GM18873 (cell line): ENCODE measurements around the gene CD300H.

Source experiments
- ATAC-seq: cut with Tn5 transposase; IDR thresholded peaks from one replicate; pipeline ENCODE4 v1.9.1; 2021; ENCODE audit warnings: mild to moderate bottlenecking, moderate library complexity, moderate number of reproducible peaks; ENCODE audit not compliant: unreplicated experiment, low FRiP score

The CD300H gene

DNA sequence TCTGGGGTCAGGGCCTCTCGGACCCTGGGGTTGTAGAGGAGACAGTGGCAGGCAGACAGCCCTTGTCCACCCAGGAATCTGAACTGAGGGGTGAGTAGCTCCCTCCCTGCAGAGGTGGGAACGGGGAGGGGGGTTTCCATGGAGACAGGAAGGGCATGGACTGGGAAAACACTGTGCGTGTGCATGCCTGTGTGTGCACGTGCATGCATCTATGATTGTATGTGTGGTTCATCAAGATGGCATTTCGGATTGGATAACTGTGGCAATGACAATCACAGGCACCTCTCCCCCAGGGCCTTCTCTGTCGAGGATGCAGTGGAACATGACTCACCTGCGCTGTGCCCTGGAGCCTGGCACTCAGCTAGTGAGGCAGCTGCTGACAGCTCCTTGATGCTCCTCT lies 15.3 kb downstream of the CD300H start:
- no peak for ATAC-seq

DNA sequence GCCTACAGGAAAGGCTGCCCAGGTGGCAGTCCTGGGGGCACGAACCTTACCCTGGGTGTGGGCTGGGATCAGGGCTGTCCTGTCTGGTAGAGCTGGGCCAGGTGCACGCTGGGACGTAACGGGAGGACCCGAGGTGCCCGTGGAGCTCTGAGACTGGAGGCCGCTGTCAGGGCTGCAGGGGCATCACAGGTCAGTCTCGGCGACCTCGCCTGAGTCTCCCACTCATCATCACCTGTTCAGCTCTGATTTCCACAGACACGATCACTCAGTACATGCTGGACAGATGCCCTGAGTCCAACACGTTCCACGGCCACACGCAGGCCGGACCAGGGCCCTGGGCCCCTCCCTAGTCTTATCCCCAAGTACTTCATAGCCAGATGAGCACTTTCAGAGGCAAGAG lies 16.7 kb downstream of the CD300H start:
- no peak for ATAC-seq

DNA sequence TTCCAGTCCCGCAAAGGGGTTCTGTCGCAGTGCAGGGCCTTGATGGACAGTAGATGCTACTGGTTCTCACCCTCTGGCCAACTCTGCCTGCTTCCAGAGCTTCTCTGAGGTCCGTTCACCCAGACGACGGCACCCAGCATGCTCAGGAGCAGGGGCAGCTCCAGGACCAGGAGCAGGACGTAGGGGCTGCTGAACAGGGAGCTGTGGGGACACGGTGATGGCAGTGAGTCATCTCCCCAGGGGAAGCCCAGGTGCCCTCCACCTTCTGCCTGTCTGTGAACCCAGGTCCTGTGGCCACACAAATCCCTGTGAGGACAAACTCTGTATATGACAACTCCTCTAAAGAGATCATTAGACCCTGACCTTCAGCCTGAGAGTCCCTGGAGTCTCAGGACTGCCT lies 18.0 kb downstream of the CD300H start:
- no peak for ATAC-seq

DNA sequence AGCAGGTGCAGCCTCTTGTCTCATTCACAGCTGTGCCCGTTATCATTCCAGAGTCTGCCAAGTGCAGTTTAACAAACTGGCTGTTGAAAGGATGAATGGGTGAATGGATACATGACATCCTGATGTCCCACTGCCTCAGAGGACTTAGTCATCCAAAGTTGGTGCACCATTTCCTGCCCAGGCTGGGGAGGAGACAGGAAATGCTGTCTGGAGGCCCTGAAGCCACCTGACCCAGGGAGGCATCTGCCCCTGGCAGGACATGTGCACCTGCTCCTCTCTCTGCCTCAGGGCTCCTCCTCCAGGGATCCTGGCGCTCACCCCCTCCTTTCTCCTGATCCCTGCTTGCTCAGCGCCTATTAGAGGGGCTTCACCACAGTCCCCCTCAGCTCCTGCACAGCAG lies 19.6 kb downstream of the CD300H start:
- no peak for ATAC-seq

DNA sequence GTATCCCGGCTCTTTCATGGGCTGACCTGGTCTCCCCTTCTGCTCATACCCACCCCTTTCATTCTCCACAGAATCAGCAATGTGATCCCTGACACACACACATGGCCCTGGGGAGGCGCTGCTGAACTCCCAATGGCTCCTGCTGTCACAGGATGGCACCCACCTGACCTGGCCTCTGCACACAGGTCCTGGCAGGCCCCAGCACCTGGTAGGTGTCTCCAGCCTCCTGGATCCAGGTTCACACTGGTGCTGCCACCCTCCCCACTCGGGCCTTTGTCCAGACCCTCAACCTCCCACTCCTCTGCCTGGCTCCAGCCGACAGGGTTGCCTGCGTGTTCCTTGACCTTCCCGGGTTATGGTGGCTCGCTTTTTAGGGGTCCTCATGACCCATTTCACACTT lies 20.0 kb downstream of the CD300H start:
- ATAC-seq: no peak

DNA sequence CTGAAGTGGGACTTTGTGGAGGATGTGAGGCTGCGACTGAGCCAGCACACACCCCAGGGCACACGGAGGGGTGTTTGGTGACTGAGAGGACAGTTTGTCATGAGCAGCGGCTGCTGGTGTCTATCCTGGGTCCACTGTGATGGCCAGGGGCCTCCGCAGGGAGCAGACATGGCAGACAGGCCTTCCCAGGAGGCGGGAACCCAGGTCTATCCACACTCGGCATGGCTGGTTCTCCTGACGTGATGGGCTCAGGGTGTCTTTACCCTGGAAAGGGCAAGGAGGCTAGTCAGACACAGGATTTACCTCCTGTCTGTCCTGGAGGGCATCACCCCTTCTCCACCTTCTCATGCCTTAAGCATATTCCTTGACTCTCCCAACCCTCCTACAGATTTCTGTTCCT lies 20.7 kb downstream of the CD300H start:
- ATAC-seq: no peak

DNA sequence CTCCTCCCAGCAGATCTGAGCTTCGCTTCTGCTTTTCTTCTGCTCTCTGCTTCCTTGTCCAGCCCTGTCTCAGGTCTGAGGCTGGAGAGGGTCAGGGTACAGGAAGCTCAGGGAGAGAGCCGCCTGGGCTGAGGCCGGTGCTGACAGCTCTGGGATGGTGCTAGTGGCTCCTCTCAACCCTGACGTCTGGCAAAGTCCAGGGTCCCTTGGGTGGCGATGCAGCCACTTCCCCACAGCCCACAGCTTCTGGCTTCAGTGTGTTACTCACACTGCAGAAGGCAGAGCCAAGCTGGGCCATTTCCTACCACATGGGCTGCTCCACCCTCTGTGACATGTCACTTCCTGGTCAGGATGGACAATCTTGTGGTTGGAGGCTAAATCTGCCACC lies 21.5 kb downstream of the CD300H start, which contains the start of gene CD300C:
TSS of gene CD300C (minus strand) at position 273 of the 388 bp plus-strand sequence. CDS start 333 bp downstream, outside the sequence.
- ATAC-seq: no peak

DNA sequence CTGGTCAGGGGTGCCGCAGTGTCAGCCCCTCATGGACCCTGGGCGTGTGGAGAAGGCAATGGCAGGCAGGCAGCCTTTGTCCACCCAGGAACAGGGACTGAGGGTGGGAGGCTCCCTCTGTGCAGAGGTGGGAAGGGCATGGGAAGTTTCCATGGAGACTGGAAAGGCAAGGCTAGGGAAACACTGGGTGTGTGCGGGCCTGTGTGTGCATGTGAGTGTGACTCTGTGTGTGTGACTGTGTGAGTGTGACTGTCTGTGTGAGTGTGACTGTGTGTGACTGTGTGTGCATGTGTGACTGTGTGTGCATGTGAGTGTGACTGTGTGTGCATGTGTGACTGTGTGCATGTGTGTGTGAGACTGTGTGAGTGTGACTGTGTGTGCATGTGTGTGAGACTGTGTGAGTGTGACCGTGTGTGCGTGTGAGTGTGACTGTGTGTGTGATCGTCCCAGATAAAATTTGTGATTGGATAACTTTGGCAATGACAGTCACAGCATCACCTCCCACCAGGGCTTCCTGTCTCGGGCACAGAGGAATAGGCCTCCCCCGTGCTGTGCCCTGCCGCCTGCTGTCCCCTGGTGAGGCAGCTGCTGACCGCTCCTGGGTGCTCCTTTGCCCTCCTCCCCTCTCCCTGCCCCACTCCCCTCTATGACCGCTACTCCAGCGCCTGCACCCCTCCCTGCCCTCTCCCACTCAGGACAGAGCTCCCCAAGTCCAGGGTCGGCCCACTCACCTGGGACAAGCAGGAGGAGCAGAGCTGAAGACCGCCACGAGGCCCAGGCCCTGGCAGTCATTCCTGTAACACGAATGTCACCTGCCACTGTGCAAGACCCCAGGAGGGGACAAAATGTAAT lies 22.1 kb downstream of the CD300H start:
- ATAC-seq: no peak

DNA sequence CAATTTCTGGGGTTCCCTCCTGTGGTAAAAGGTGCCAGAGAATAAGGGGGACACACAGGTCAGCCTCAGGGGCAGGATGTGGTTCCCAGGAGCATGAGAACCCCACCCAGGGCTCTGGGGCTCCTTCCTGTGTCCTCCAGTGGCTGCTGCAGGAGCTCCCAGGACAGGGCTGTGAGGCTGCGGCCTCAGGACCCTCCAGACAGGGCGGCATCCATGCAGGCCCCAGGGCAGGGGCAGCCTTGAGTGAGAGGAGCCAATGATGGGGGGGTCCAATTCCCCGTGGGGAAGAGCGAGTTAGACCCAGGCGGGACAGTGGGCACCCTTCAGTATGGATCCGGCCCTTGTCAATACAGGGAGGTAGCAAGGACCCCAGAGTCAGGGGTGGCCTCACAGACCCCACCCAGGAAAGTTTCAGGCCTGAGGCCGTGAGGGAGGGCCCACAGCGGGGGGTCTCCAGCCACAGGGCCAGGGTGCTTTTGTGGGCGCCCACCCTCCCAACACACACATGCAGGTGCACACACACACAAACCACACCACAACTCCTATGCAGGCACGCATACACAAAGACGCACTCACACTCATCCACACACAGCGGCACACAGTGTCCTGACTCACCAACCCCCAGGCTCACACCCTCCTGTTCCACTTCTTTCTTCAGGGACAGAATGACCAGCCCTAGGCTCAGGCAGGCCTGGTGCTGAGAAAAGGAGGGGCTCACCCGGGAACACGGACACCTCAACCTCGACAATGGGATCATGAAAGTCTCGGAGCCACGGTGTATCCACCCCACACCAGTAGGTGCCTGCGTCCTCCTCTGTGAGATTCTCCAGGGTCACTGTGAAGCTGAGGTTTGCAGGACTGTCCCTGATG lies 23.2 kb downstream of the CD300H start:
- ATAC-seq: no peak

DNA sequence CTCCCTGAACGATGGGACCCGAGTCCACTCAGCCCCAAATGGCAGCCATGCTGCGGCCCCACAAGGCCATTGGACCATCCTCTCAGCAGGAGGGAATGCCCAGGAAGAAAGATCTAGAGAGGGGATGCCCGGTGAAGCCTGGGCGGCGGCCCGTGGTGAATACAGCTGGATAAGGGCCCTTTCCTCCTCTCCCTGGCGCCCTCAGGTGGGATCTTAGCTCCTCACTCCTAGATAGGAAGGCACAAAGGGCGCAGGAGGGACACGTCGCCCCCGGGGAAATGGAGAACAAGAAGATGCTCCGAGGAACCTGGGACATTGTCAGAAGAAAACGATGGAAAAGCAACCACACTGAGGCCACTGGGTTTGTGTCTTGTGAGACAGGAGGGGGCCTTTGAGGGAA lies 23.9 kb downstream of the CD300H start:
- ATAC-seq: no peak

DNA sequence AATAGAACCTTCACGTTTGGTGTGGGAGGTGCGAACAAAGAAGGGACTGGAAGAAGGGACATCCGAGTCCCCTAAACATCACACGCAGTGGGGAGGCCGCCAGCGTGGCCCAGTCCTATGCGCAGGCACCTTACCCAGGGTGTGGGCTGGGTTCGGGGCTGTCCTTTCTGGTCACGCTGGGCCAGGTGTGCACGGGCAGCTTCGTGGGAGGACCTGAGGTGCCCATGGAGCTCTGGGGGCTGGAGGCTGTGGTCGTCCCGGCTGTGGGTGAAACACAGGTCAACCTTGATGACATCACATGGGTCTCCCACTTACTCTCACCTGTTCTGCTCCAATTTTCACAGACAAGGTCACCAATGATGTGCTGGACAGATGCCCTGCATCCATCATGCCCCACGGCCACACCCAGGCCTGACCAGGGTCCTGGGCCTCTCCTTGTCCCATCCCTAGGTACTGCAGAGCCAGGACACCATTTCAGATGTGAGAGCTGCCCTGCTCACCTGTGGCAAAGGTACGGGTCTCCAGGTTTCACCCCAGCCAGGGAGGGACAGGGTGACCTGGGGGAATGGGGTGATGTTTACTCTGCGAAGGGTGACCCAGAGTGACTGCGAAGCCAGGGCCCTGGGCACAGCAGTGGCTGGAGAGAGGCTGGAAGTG lies 24.5 kb downstream of the CD300H start:
- ATAC-seq: no peak

DNA sequence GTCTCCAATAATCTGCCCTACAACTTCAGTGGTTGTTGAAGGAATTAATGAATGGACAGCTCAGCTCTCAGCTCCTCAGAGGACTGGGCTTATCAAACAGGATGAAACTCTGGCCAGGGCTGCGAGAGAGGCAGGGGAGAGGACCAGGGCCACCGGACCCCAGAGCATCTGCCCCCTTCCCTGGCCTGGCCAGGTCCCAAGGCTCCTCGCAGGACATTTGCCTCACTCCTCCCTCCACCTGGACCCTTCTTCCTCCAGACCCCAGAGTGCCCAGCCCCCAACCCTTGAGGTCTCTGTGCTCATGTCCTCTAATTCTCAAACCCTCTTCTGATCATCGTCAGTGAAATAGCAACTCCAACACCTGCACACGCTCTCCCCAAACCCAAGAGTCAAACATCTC lies 25.1 kb downstream of the CD300H start:
- no peak for ATAC-seq

DNA sequence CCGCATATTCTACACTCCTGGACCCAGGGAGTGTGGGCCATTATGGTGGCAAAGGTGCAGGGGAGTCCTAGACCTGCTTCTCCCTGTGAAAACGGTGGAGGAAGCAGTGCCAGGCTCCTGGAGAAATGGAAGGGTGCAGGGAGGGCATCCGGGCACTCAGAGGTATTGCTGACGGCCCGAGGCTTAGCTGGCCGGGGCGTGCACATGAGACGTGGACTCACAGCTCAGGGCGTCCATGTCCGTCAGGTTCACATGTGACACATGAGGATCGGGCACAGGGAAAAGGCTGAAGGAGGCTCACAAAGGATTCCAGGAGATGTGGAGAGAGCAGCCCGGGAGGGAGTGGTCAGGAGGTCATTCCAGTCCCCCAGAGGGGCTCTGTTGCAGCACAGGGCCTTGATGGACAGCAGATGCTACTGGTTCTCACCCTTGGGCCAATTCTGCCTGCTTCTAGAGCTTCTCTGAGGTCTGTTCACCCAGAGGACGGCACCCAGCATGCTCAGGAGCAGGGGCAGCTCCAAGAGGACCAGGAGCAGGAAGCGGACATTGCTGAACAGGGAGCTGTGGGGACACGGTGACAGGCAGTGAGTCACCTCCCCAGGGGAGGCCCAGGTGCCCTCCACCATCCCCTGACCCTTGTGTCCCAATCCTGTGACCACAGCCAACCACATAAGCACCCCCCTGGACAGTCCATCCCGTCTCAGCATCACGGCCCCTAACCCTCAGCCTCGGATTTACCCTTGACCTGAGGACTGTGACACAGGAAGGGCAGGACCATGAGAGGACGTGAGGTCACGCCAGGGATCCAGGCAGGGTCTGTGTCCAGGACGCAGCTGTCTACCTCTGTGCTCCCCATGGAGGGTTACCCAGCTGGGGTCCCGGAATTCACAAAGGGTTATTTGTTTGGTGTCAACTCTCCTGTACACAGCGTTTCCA lies 25.9 kb downstream of the CD300H start:
- ATAC-seq: no peak

DNA sequence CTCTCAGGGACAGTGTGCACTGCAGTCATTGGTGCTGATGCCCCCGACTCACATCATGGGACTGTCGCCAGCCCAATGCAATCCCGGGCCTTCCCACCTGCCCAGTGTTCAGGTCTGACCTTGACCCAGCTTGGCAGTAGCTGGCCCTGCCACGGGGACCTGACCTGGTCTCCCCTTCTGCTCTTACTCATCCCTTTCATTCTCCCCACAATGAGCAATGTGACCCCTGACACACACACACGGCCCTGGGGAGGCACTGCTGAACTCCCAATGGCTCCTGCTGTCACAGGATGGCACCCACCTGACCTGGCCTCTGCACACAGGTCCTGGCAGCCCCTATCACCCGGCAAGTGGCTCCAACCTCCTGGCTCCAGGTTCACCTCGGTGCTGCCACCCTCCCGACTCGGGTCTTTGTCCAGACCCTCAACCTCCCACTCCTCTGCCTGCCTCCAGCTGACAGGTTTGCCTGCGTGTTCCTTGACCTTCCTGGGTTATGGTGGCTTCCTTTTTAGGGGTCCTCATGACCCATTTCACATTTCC lies 28.0 kb downstream of the CD300H start:
- ATAC-seq: no peak

DNA sequence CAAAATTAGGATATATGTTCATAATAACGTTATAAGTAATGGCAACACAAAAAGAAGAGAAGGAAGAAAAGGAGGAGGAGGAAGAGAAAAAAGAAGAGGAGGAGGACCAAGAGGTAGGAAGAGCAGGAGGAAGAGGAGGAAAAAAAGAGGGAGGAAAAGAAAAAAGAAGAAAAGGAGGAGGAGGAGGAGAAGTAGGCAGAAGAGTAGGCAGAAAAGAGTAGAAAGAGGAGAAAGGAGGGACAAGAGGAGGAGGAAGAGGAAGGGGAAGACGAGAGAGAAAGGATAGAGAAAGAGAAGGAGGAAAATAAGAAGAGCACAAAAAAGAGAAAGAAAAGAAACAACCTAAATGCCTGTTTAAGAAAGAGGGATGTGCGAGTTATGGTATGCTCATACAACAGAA lies 30.4 kb downstream of the CD300H start:
- no peak for ATAC-seq

DNA sequence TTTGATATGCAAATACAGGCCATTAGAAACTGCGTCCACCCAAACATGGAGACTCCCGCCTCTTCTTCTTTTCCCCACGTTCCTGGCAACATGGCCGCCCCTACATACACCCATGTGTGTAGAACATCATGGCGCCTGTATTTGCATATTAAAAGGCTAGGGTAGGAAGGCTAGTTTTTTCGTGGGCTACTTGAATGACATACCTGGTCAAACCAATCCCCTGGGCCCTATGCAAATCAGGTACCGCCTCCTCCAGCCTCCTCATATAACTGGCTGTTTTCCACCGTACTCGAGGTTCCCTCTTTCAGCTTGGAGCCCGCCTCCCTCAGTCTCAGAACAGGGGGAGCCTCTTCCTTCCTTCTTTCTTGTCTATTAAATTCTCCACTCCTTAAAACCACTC lies 35.2 kb downstream of the CD300H start:
- no peak for ATAC-seq

DNA sequence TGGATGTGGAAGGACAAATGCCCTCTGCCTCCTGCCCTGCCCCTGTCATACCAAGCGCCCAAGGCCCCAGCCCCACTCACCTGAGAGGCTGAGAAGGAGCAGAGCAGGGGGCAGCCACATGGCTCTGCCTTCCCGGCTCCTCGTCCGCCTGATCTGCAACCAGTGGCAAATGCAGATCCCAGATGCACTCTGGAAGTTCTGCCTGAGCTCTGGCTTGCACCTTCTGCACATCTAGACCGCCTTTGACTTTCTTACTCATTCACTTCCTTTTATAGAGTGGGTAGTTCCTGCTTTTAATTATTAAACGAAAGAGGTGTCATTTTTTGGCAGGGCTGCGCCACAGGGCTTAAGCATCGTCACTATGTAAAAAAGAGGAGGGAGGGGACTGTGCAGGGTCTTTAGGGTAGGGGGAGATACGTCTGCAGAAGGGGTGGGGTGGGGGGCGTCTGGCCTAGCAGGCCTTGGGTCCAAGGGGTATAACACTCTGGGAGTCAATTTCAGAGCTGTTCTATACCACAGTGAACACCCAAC lies 36.0 kb downstream of the CD300H start, which contains the start of gene CD300LB:
TSS of gene CD300LB (minus strand) at position 245 of the 531 bp plus-strand sequence. CDS start at position 120, 125 bp downstream.
- ATAC-seq: no peak

DNA sequence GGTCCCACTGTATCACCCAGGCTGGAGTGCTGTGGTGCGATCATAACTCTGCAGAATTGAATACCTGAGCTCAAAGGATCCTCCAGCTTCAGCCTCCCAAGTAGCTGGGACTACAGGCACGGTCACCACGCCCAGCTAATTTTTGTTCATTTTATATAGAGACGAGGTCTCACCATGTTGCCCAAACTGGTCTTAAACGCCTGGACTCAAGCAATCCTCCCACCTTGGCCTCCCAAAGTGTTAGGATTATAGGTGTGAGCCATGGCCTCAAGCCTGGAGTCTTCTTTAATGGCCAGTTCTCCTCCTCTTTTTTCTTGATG lies 36.5 kb downstream of the CD300H start:
- ATAC-seq: no peak

DNA sequence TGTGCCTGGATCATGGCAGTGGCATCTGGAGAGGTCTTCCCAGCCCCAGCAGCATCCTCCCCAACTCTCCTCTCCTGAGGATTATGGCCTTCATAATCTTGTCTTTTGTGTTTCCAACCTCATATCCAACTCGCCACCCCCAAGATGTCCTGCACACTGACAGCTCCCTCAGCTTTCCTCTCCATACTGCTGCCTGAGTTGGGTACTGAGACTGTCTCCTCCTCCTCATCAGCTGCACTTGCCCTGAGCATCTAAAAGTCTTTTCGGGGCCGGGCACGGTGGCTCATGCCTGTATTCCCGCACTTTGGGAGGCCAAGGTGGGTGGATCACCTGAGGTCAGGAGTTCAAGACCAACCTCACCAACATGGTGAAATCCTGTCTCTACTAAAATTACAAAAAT lies 38.1 kb downstream of the CD300H start:
- ATAC-seq: no peak
